ENCODE measurements around the gene DERL2. TPM values are rescaled to one million over a fixed set of nuclear protein-coding genes. Genes with fewer than 3 reads are reported as not detected.

DERL2 gene
- total RNA-seq, 4 donors from 2014 or later, result 22.0 to 30.6 (median 23.4) TPM

- H3K4me3 ChIP-seq, result no peak overlapping the region
- no peak overlapping the region for H3K27ac ChIP-seq
- TF ChIP-seq EP300 (IDR thresholded peaks at IDR 0.05) (no peak), CTCF (IDR thresholded peaks at IDR 0.05) (no peak), POLR2A (IDR thresholded peaks at IDR 0.05) (no peak)
- DNase-seq (ENCODE audit: low spot score in 2 of 2), result no peak
- H3K36me3 ChIP-seq, result peaks cover 0 to 87% (median 2%) of the 10 kb centered on the region in 3 donors
- H3K27me3 ChIP-seq, result no peaks in the 10 kb centered on the region
- H3K4me1 ChIP-seq, result peaks cover 0 to 21% (median 12%) of the 10 kb centered on the region in 4 donors
- no peaks in the 10 kb centered on the region for H3K9me3 ChIP-seq
- 45 to 59% methylated on average over 1 of the region's 1 CpG for WGBS, 2 donors
Measured at GRCh38 chr17:5424909-5425308, 61.1 kb downstream of the DERL2 start.

- Histone ChIP-seq H3K27ac (no peak overlapping the region), H3K4me3 (no peak overlapping the region), H3K27me3 (no peaks in the 10 kb centered on the region), H3K9me3 (no peaks in the 10 kb centered on the region), H3K36me3 (peaks cover 0 to 63% (median 2%) of the 10 kb centered on the region in 3 donors), H3K4me1 (peaks cover 0 to 33% (median 21%) of the 10 kb centered on the region in 4 donors)
- 76 to 82% methylated on average over 2 of the region's 2 CpGs for WGBS, 2 donors
- TF ChIP-seq POLR2A (IDR thresholded peaks at IDR 0.05) (no peak), CTCF (IDR thresholded peaks at IDR 0.05) (no peak)
- no peak for DNase-seq (ENCODE audit: low spot score in 2 of 2)
Measured at GRCh38 chr17:5422505-5422904, 63.5 kb downstream of the DERL2 start.

Other genes with a start within 250 kb of the DERL2 start
- gene RABEP1, start 203.9 kb downstream of the DERL2 start, total RNA-seq, result 10 to 100 TPM; 45.7 to 61.8 (median 47.7) TPM
- 10 to 100 TPM; 56.2 to 91.5 (median 75.2) TPM for gene NUP88, start 66.5 kb downstream of the DERL2 start, total RNA-seq
- gene RPAIN, start 66.0 kb downstream of the DERL2 start, total RNA-seq, result 10 to 100 TPM; 36.3 to 79.3 (median 65.2) TPM
- 100 to 1,000 TPM in 1 of 4 donors, 10 to 100 TPM in 3; 62.7 to 103 (median 83.7) TPM for gene C1QBP, start 47.0 kb downstream of the DERL2 start, total RNA-seq
- 10 to 100 TPM; 12.6 to 20.1 (median 13.4) TPM for gene DHX33, start 17.2 kb downstream of the DERL2 start, total RNA-seq
- gene MIS12, start 388 bp upstream of the DERL2 start, total RNA-seq, result 10 to 100 TPM; 11.1 to 17.5 (median 15.1) TPM
- 10 to 100 TPM; 33.0 to 52.4 (median 36.6) TPM for gene NLRP1, start 98.3 kb upstream of the DERL2 start, total RNA-seq